ENCODE data around the gene TEX52. TPM values are rescaled to one million over a fixed set of nuclear protein-coding genes. Genes with fewer than 3 reads are reported as not detected.

The TEX52 gene
- total RNA-seq, 1 donor from 2014 or later: not detected

DNA sequence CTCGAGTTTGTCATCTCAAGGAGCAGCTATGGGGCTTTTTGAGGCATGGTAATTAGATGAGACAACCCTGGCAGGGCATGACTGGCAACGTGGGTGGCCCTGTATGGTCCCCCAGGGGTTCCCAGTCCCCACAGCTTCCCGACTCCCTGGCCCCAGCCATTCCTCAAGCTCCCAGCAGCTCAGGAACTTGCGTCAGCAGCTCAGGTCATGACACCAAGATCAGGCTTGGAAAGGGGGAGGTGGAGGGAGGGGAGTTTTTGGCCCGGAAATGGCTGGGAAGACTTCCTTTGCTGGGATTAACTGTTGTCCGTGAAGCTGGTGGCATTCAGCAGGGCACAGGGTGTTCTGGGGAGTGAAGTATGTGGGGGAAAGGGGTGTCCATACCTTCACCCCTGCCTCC, 11.6 kb downstream of the TEX52 start:
- peaks cover 2% of the 10 kb centered on the region for H3K36me3 Mint-ChIP-seq (ENCODE audit: insufficient read depth)
- no peaks in the 10 kb centered on the region for H3K9me3 Mint-ChIP-seq (ENCODE audit: low read depth)
- H3K4me3 Mint-ChIP-seq (ENCODE audit: low read depth): no peak overlapping the region
- no peak for DNase-seq (ENCODE audit: low spot score, unreplicated experiment)
- peaks cover 9% of the 10 kb centered on the region for H3K4me1 Mint-ChIP-seq (ENCODE audit: low read depth)
- TF ChIP-seq, protein P1, sequence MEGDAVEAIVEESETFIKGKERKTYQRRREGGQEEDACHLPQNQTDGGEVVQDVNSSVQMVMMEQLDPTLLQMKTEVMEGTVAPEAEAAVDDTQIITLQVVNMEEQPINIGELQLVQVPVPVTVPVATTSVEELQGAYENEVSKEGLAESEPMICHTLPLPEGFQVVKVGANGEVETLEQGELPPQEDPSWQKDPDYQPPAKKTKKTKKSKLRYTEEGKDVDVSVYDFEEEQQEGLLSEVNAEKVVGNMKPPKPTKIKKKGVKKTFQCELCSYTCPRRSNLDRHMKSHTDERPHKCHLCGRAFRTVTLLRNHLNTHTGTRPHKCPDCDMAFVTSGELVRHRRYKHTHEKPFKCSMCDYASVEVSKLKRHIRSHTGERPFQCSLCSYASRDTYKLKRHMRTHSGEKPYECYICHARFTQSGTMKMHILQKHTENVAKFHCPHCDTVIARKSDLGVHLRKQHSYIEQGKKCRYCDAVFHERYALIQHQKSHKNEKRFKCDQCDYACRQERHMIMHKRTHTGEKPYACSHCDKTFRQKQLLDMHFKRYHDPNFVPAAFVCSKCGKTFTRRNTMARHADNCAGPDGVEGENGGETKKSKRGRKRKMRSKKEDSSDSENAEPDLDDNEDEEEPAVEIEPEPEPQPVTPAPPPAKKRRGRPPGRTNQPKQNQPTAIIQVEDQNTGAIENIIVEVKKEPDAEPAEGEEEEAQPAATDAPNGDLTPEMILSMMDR (IDR thresholded peaks at IDR 0.05; ENCODE audit: unreplicated experiment): no peak
- peaks cover 6% of the 10 kb centered on the region for H3K27me3 Mint-ChIP-seq
- no peak overlapping the region for H3K27ac Mint-ChIP-seq

DNA sequence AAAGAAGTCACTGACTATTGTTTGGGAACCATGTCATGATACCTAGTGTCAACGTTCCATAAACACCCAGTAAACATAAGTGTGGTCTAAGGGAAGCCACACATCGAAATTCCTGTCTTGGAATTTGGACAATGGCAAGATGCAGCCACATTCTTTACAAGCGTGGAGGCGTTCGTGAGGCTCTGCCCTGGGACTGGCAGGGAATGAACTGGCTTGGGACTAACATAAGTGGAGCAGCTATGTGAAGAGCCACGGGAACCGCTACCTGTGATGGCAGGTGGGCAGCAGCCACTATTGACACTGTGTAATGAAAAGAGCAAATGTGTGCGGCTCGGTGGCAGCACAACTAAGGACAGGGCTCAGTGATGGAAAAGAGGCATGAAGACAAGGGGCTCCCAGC, 12.1 kb downstream of the TEX52 start:
- Mint-ChIP-seq H3K9me3 (ENCODE audit: low read depth) (no peaks in the 10 kb centered on the region), H3K4me1 (ENCODE audit: low read depth) (peaks cover 7% of the 10 kb centered on the region), H3K36me3 (ENCODE audit: insufficient read depth) (peaks cover 4% of the 10 kb centered on the region), H3K4me3 (ENCODE audit: low read depth) (no peak overlapping the region), H3K27me3 (peaks cover 6% of the 10 kb centered on the region), H3K27ac (no peak overlapping the region)
- TF ChIP-seq, protein P1 (IDR thresholded peaks at IDR 0.05; ENCODE audit: unreplicated experiment): no peak
- DNase-seq (ENCODE audit: low spot score, unreplicated experiment): no peak

- TF ChIP-seq, protein P1 (IDR thresholded peaks at IDR 0.05; ENCODE audit: unreplicated experiment): no peak
- H3K4me3 Mint-ChIP-seq (ENCODE audit: low read depth): no peak overlapping the region
- no peaks in the 10 kb centered on the region for H3K9me3 Mint-ChIP-seq (ENCODE audit: low read depth)
- H3K36me3 Mint-ChIP-seq (ENCODE audit: insufficient read depth): peaks cover 12% of the 10 kb centered on the region
- peaks cover 6% of the 10 kb centered on the region for H3K4me1 Mint-ChIP-seq (ENCODE audit: low read depth)
- H3K27ac Mint-ChIP-seq: no peak overlapping the region
- DNase-seq (ENCODE audit: low spot score, unreplicated experiment): no peak
- peaks cover 6% of the 10 kb centered on the region for H3K27me3 Mint-ChIP-seq
Observed at GRCh38 chr12:2842948-2843347, 13.9 kb downstream of the TEX52 start.

GRCh38 chr12:2841056-2841650, 15.7 kb downstream of the TEX52 start:
- TF ChIP-seq, protein P1 (IDR thresholded peaks at IDR 0.05; ENCODE audit: unreplicated experiment): no peak
- Mint-ChIP-seq H3K4me1 (ENCODE audit: low read depth) (peaks cover 1% of the 10 kb centered on the region), H3K27me3 (peaks cover 3% of the 10 kb centered on the region), H3K4me3 (ENCODE audit: low read depth) (no peak overlapping the region), H3K9me3 (ENCODE audit: low read depth) (no peaks in the 10 kb centered on the region), H3K27ac (no peak overlapping the region), H3K36me3 (ENCODE audit: insufficient read depth) (peaks cover 14% of the 10 kb centered on the region)
- DNase-seq (ENCODE audit: low spot score, unreplicated experiment): no peak

DNA sequence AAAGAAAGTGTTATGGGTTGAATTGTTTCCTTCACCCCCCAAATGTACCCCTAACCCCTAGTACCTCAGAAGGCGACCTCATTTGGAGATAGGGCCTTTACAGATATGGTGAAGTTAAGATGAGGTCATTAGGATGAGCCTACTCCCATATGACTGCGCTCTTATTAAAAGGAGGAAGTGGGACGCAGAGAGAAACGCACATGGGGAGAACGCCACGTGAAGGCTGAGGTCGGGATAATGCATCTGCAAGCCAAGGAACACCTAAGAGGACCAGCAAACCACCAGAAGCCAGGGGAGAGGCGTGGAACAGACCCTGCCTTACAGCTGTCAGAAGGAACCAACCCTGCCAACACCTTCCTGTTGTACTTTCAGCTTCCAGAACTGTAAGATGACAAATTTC, 20.3 kb downstream of the TEX52 start:
- no peak overlapping the region for H3K4me3 Mint-ChIP-seq (ENCODE audit: low read depth)
- H3K9me3 Mint-ChIP-seq (ENCODE audit: low read depth): no peaks in the 10 kb centered on the region
- H3K4me1 Mint-ChIP-seq (ENCODE audit: low read depth): peaks cover 3% of the 10 kb centered on the region
- H3K36me3 Mint-ChIP-seq (ENCODE audit: insufficient read depth): peaks cover 18% of the 10 kb centered on the region
- H3K27ac Mint-ChIP-seq: no peak overlapping the region
- DNase-seq (ENCODE audit: low spot score, unreplicated experiment): no peak
- TF ChIP-seq, protein P1 (IDR thresholded peaks at IDR 0.05; ENCODE audit: unreplicated experiment): no peak
- peaks cover 13% of the 10 kb centered on the region for H3K27me3 Mint-ChIP-seq

Measured in progenitor cell of endocrine pancreas (in vitro differentiated cells).